ENCODE data around the gene UNC13D.

DNA sequence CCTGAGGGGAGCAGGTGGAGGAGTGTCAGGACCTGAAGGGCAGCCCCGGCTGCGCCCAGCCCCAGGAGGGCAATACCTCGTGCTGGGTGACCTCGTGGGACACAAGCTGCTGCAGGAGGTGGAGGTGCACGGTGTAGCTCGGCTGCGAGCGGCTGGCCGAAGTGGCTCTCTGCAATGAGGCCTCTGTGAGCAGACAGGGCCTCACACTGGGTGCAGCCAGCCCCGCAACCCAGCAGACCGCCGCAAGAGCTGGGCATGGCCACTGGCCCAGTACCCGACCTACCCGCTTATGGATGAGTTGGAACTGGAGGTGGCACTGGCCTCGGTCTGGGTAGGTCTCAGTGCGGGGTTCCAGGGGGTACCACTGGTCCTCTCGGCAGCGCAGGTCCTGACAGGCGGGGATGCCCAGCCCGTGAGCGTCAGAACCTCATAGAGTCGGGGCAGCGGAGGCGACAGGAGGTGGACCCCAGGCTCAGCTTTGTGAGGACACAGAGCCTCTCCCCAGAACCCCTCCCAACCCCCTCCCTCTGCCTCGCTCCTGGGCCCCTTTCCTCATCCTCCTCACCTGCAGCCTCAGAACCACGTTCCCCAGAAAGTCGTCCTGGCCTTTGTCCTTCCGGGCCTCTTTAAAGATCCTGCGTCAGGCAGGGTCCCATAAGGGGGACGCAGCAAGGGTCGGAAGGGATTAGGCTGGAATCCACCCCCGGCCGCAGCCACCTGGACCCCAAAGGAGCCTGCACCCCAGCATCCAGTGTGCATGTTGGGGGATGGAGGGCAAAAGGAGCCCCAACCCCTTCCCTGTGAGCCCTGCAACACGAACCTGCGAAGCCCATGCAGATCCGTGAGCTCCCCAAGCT is 4.0 kb downstream of the UNC13D start:
- TF ChIP-seq POLR2A (IDR thresholded peaks at IDR 0.05) (no peak), EP300 (IDR thresholded peaks at IDR 0.05) (no peak), POLR2AphosphoS5 (IDR thresholded peaks at IDR 0.05) (no peak)
- TF ChIP-seq, protein P1, sequence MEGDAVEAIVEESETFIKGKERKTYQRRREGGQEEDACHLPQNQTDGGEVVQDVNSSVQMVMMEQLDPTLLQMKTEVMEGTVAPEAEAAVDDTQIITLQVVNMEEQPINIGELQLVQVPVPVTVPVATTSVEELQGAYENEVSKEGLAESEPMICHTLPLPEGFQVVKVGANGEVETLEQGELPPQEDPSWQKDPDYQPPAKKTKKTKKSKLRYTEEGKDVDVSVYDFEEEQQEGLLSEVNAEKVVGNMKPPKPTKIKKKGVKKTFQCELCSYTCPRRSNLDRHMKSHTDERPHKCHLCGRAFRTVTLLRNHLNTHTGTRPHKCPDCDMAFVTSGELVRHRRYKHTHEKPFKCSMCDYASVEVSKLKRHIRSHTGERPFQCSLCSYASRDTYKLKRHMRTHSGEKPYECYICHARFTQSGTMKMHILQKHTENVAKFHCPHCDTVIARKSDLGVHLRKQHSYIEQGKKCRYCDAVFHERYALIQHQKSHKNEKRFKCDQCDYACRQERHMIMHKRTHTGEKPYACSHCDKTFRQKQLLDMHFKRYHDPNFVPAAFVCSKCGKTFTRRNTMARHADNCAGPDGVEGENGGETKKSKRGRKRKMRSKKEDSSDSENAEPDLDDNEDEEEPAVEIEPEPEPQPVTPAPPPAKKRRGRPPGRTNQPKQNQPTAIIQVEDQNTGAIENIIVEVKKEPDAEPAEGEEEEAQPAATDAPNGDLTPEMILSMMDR (IDR thresholded peaks at IDR 0.05) = no peak

Data from sigmoid colon (tissue), 4 donors.